Activated naive CD4-positive, alpha-beta T cell treated with anti-CD3 and anti-CD28 coated beads, Interleukin-2, amount 50 U/mL, for 24 hours (primary cell): ENCODE data around the gene ZNF407.
A peak's percentile ranks its signal among the peaks of the same experiment; 100 is the strongest.

Source experiments
- H3K27ac Mint-ChIP-seq: one replicate; pipeline ENCODE4 v1.8.0; 2021; ENCODE audit warnings: mild to moderate bottlenecking, mixed read lengths
- H3K27me3 Mint-ChIP-seq: one replicate; pipeline ENCODE4 v1.8.0; 2021; ENCODE audit warnings: mixed read lengths
- H3K36me3 Mint-ChIP-seq: one replicate; pipeline ENCODE4 v1.8.0; 2021; ENCODE audit warnings: mixed read lengths
- H3K4me1 Mint-ChIP-seq: one replicate; pipeline ENCODE4 v1.8.0; 2021; ENCODE audit warnings: mixed read lengths
- H3K4me3 Mint-ChIP-seq: one replicate; pipeline ENCODE4 v1.8.0; 2021; ENCODE audit warnings: mild to moderate bottlenecking, mixed read lengths
- H3K9me3 Mint-ChIP-seq: one replicate; pipeline ENCODE4 v1.8.0; 2021; ENCODE audit warnings: mixed read lengths

ZNF407 gene

DNA sequence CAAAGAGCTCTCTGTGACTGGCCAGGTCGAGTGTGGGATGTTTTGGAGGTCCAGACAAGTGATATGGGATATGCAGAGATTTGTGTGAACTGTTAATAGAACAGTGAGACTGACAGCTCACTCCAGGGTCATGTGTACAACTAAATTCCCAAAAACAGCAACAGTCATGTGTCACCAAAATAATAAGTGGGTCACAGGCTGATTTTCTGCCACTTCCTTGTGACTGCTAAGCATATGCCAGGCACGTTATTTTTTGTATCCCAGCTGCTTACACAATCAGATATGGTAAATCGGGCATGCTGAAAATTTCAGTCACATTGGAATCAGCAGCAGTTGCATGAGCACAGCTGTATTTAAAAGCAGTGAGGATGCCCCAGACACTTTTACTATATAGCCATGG lies 412.6 kb downstream of the ZNF407 start:
- Mint-ChIP-seq H3K9me3 (no peaks in the 10 kb centered on the region), H3K27ac (no peak overlapping the region), H3K4me3 (no peak overlapping the region), H3K4me1 (no peaks in the 10 kb centered on the region), H3K36me3 (peaks cover 8% of the 10 kb centered on the region), H3K27me3 (no peaks in the 10 kb centered on the region)

DNA sequence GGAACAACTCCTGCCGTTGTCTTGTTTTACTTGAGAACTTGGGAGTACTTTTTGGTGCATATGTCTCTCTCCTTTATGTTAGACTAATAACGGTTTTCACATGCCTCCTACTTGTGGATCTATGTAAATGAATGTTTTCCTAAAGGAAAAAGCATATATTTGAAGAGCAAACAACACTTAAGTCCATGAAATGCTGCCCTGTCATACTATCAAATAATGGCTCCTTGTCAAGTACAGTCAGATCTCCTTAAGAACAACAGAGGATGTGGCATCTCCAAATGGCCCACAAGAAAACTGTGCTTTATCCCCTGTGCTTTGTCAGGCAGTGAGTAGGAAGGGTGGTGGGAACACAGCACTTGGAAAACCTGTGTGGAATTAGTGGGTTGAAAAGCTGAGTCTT lies 413.0 kb downstream of the ZNF407 start:
- no peaks in the 10 kb centered on the region for H3K4me1 Mint-ChIP-seq
- no peak overlapping the region for H3K27ac Mint-ChIP-seq
- no peak overlapping the region for H3K4me3 Mint-ChIP-seq

DNA sequence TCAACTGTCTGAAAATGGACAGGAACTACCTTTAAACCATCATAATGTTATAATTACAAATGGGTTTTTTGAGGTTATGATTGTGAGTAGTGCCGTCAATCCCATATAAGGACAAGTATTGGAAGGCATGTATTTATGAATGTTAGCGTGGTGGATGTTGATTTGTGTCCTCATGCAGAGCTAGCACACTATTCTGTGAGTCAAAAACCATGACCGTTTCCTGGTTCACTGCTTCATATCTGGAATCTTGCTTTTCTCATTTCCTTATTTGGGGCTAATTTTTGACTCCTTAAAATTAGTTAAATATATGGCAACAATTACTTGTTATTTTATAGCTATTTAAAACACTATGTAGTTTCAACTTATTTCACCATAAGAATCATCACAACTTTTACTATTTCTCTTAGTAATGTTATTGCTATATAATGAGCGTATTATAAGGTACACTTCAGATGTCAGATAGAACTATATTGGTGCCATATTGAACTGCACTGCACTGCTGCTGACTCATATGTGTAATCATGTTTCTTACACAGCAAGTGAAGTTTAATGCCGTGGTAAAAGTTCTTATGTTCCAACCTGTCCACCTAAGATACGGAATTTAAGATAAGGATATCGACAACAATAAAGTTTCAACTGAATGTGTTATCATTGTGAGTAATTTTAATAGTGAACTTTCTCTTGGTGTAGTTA lies 418.5 kb downstream of the ZNF407 start:
- Mint-ChIP-seq H3K27ac (no peak overlapping the region), H3K27me3 (no peaks in the 10 kb centered on the region), H3K36me3 (no peaks in the 10 kb centered on the region), H3K4me1 (no peaks in the 10 kb centered on the region), H3K9me3 (no peaks in the 10 kb centered on the region), H3K4me3 (no peak overlapping the region)

More for the DNA sequence above, 413.0 kb downstream of the ZNF407 start:
- H3K36me3 Mint-ChIP-seq: peaks cover 8% of the 10 kb centered on the region
- H3K27me3 Mint-ChIP-seq: no peaks in the 10 kb centered on the region
- H3K9me3 Mint-ChIP-seq: no peaks in the 10 kb centered on the region

DNA sequence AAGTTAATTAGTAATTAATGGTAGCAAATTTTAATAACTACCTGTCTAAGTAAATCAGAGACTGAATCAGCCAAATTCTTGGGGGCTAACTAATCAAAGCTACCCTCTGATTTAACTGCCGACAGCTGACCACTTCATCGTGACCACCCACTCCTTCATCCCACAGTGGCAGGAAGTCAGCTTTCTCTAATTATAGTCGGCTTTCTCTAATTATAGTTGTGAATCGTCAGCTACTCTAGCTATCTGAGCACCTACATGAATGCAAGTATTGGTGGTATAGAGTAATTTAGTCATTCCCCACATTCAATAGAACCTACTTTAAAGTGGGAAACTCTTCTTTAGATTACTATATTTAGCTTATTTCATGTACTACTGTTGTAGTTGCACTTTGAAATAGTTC lies 425.8 kb downstream of the ZNF407 start:
- Mint-ChIP-seq H3K9me3 (no peaks in the 10 kb centered on the region), H3K36me3 (peaks cover 2% of the 10 kb centered on the region), H3K4me1 (peaks cover 4% of the 10 kb centered on the region), H3K27me3 (no peaks in the 10 kb centered on the region), H3K27ac (no peak overlapping the region), H3K4me3 (no peak overlapping the region)

DNA sequence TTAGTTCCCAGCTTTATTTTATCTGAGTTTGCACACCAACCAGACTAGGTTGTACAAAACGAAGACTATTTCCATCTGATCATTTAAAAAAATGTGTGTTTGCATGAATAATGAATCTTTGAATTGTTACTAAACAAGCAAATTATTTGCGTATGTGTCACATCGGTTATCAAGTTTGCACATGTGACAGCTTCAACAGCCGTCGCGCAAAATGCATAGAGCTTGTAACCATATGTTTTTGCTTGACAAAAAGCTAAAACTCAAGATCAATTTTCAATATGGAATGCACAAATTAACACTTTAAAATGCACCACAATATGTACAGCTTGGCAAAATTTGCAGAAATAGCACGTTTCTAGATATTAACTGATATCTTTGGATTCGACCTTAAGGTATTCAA lies 427.2 kb downstream of the ZNF407 start:
- Mint-ChIP-seq H3K27ac (no peak overlapping the region), H3K27me3 (no peaks in the 10 kb centered on the region)

DNA sequence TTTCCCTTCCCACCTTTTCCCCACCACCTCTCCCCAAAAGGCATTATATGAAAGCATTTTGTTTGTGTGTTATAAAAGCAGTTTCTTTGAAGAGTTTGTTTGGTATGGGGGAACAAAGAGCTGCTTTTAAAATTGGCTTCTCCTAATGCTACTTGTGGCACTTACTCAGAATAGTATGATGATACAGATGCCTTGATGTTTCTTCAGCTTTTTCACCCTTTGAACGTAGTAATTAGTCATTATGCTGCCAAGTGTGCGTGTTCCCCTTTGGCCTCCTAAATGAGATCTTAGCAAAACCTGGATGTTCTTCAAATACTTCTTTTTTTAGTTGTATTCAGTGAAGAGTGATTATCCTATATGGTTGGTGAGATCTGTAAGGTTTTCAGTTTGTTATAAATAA lies 427.9 kb downstream of the ZNF407 start:
- Mint-ChIP-seq H3K4me1 (peaks cover 17% of the 10 kb centered on the region), H3K36me3 (peaks cover 2% of the 10 kb centered on the region)

More for the DNA sequence above, 427.2 kb downstream of the ZNF407 start:
- Mint-ChIP-seq H3K4me3 (no peak overlapping the region), H3K36me3 (peaks cover 2% of the 10 kb centered on the region), H3K4me1 (peaks cover 14% of the 10 kb centered on the region), H3K9me3 (peaks cover 4% of the 10 kb centered on the region)

DNA sequence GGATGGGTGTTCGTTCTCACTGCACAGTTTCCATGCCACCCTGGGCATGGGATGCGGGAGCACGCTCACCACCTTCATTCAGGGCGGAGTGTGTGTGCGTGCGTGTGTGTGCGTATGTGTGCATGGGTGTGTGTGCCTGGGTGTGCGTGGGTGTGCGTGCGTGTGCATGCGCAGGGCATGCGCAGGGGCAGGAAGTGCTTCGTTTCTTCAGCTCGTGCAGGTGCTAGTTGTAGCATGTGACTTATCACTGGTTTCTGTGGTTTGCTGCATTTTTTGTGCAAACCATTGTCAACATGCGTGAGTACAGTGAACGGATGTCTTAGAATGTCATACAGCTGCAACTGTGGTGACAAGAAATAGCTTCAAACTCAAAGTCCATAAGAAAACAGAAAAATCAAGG lies 431.8 kb downstream of the ZNF407 start:
- H3K4me3 Mint-ChIP-seq: peak overlapping the region; percentile 40
- peaks cover 4% of the 10 kb centered on the region for H3K9me3 Mint-ChIP-seq
- H3K27ac Mint-ChIP-seq: peak overlapping the region; percentile 33
- H3K27me3 Mint-ChIP-seq: no peaks in the 10 kb centered on the region
- peaks cover 21% of the 10 kb centered on the region for H3K4me1 Mint-ChIP-seq
- no peaks in the 10 kb centered on the region for H3K36me3 Mint-ChIP-seq

More for the DNA sequence above, 427.9 kb downstream of the ZNF407 start:
- Mint-ChIP-seq H3K9me3 (peaks cover 4% of the 10 kb centered on the region), H3K27ac (no peak overlapping the region), H3K27me3 (no peaks in the 10 kb centered on the region), H3K4me3 (no peak overlapping the region)

DNA sequence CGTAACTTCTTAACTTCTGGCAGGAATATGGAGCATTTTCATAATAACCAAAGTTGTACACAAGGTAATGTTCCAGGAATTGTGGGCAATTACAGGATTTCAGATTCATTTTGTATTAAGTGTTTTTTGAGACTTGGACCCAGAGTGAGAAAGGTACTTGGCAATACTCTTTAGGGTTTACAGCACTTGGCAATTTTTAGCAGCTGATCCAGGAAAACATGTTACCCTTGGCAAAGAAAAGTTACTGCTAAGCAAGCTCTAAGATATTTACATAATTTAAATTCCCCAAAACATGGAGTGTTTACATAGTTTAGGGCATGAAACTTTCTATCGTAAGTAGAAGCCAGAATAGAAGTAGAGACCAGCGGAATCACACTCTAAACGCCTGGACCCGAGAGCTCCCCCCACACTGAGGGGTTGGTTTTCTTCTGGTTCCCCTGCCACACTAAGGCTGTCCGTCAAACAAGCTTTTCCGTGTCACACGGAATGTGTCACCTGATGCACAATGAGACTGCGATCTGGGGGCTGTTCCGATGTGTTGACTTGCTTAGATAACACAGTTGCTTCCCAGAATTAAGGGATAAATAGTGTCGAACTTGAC lies 434.1 kb downstream of the ZNF407 start:
- no peak overlapping the region for H3K4me3 Mint-ChIP-seq
- H3K9me3 Mint-ChIP-seq: peaks cover 4% of the 10 kb centered on the region
- no peak overlapping the region for H3K27ac Mint-ChIP-seq
- peaks cover 1% of the 10 kb centered on the region for H3K36me3 Mint-ChIP-seq
- peaks cover 20% of the 10 kb centered on the region for H3K4me1 Mint-ChIP-seq
- no peaks in the 10 kb centered on the region for H3K27me3 Mint-ChIP-seq

DNA sequence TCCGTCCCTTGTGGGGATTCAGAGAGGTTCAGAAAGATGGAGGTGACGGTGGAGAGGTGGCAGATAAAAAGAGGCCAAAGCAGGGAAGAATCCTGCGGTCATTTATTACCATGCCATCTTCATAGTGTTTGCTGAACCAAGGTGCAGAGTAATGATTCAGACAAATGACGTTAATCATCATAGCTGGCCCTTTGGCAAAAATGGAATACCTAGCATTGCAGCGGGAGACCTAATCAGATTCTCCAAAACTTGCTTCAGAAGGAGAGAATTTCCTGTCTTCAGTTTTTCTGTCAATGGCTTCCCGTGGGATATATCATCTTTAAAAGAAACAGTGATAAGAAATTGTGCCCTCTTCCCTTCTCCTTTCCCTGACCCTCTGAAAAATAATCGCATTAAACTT lies 435.8 kb downstream of the ZNF407 start:
- Mint-ChIP-seq H3K27ac (no peak overlapping the region), H3K4me3 (no peak overlapping the region), H3K4me1 (peaks cover 18% of the 10 kb centered on the region), H3K9me3 (peaks cover 4% of the 10 kb centered on the region), H3K36me3 (peaks cover 1% of the 10 kb centered on the region), H3K27me3 (no peaks in the 10 kb centered on the region)

DNA sequence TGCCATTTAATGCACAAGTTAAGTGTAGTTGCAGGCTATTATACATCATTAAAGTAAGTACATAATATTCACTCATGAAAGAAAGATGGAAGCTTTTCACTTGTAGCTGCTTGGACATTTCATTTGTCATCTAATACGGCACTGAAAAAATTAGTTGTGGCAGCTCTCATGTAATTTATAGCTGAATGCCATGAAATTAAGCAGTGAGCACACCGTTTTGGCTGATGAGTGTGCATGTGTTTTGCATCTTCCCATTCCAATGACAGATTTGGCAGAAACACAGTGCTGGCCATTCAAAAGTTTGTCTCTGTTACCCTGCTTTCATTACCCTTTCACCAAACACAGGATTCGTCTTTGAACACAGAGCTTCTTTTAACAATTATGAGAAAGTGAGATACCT lies 437.3 kb downstream of the ZNF407 start:
- no peak overlapping the region for H3K4me3 Mint-ChIP-seq
- H3K36me3 Mint-ChIP-seq: peaks cover 1% of the 10 kb centered on the region
- H3K27me3 Mint-ChIP-seq: no peaks in the 10 kb centered on the region
- H3K9me3 Mint-ChIP-seq: no peaks in the 10 kb centered on the region
- no peak overlapping the region for H3K27ac Mint-ChIP-seq
- H3K4me1 Mint-ChIP-seq: peaks cover 6% of the 10 kb centered on the region

DNA sequence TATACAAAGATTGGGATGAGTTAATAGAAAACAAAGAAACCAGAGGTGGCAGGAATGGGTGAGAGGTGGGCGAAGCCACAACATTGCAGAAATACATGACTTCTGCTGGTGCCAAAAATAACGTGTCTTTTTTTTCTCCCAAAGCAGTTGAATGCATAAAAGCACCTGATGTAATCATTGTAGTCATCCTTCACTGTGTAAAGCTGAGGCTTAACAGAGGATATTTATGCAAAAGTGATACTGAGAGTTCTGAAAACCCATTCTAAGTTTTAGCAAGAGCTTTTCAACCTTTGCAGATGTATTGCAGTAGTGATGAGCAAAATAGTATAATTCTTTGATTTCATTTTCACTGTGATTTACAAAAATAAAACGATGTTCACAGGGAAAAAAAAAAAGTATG lies 438.3 kb downstream of the ZNF407 start:
- Mint-ChIP-seq H3K36me3 (peaks cover 1% of the 10 kb centered on the region), H3K9me3 (no peaks in the 10 kb centered on the region), H3K4me1 (peaks cover 1% of the 10 kb centered on the region), H3K27ac (no peak overlapping the region), H3K4me3 (no peak overlapping the region), H3K27me3 (no peaks in the 10 kb centered on the region)

DNA sequence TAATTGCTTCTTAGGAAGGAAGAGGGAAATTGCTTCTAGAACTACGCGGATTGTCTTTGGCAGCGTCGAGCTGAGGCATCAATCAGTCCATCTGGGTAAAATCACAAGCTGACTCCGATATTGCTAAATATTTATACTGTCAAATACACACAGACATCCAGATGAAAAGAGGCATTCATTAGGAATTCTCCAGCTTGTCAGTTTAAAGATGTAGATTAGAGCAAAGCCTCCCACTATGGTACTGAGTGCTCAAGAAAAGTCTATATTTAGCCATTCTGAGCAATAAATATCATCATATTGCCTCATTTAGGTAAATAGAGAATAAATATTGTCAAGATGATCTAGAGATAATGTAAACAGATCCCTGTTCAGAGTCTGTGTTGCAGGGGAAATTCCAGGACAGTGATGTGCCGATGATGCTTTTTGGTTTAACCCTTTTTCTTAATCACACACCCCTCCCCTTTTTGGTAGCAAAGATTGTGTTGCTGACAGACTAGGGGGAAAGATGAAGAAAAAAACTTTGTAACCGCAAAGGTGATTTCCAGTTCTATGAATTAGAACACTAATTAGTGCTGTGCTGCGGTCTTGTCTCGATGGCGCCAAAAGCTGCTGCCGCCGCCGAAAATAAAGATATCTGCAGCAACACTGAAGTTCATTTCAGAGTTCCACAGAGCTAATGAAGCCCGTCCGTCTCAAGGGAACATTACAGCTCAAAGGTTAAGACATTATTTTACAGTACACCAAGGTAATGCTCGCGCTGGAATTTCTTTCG lies 439.4 kb downstream of the ZNF407 start:
- H3K27me3 Mint-ChIP-seq: no peaks in the 10 kb centered on the region
- H3K4me1 Mint-ChIP-seq: no peaks in the 10 kb centered on the region
- H3K27ac Mint-ChIP-seq: no peak overlapping the region
- no peaks in the 10 kb centered on the region for H3K9me3 Mint-ChIP-seq
- peaks cover 3% of the 10 kb centered on the region for H3K36me3 Mint-ChIP-seq
- H3K4me3 Mint-ChIP-seq: no peak overlapping the region

DNA sequence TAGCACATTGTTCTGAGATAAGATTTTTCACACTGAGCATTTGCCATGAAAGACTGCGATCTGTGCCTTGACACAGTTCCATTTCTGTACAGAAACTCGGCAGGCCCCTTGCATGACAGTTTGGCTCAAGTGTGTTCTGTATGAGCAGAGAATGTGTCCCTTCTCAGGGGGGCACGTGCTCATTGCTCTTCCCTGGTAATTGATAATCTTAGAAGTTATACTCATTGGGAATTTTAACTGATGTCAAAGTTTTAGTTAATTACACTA lies 440.0 kb downstream of the ZNF407 start:
- Mint-ChIP-seq H3K4me3 (no peak overlapping the region), H3K36me3 (peaks cover 3% of the 10 kb centered on the region), H3K27me3 (no peaks in the 10 kb centered on the region), H3K9me3 (no peaks in the 10 kb centered on the region), H3K4me1 (no peaks in the 10 kb centered on the region), H3K27ac (no peak overlapping the region)

DNA sequence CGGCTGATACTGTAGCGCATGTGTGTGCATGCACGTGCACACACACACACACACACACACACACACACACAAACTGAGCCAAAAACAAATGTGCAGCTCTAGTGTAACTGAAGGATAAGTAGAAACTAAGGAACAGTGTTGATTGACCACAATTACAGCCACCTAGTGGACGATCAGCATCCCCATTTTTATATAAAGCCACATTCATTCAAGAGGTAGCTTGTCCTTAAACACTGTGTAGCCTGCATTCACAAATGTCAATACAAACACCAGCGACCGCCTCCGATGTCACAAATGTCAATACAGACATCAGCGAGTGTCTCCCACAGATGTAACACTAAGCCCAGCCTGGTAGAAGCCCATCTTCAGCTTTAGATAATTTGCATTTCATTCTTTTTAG lies 443.9 kb downstream of the ZNF407 start:
- Mint-ChIP-seq H3K9me3 (no peaks in the 10 kb centered on the region), H3K36me3 (peaks cover 2% of the 10 kb centered on the region), H3K4me1 (no peaks in the 10 kb centered on the region), H3K4me3 (no peak overlapping the region), H3K27ac (no peak overlapping the region), H3K27me3 (no peaks in the 10 kb centered on the region)

DNA sequence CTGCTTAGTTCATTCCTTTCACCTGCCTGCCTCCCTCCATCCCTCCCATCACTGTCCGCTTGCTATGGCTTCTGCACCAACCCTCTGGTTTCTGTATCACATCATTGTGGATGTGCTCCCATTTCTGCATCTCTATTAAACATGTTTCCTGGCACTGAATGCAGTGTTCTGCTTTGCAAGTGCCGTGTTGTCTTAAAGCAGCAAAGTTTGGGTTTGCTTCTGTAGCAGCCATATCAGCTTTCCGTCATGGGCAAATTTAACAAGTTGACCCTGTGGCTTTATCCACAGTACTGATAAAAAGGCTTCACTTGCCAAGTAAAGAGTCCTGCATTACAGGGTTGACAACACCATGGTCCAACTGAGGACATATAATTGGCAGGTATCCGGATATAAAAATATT lies 445.8 kb downstream of the ZNF407 start:
- Mint-ChIP-seq H3K9me3 (no peaks in the 10 kb centered on the region), H3K4me1 (no peaks in the 10 kb centered on the region), H3K4me3 (no peak overlapping the region), H3K36me3 (peaks cover 3% of the 10 kb centered on the region), H3K27ac (no peak overlapping the region), H3K27me3 (no peaks in the 10 kb centered on the region)

DNA sequence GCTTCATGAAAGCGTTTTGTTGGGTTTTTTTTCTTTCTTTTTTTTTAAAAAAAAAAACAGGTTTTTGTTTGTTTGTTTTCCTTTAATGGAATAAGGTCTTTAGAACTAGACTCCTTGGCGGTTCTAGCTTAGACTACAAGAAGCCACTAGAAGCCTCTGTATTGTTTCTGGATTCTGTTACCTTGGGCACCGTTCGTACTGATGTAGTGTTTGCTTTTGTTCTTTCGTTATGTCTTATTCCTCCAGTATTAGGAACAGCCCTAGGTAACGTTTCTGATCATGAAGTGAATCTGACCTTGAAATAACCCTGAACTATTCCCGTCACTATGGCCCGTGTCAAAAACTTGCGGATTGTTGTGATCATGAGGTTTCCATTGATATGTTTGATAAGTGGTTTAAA lies 446.6 kb downstream of the ZNF407 start:
- no peaks in the 10 kb centered on the region for H3K9me3 Mint-ChIP-seq
- no peak overlapping the region for H3K27ac Mint-ChIP-seq

More for the DNA sequence above, 446.6 kb downstream of the ZNF407 start:
- H3K4me1 Mint-ChIP-seq: no peaks in the 10 kb centered on the region
- no peaks in the 10 kb centered on the region for H3K27me3 Mint-ChIP-seq
- H3K36me3 Mint-ChIP-seq: peaks cover 3% of the 10 kb centered on the region
- H3K4me3 Mint-ChIP-seq: no peak overlapping the region
